Right atrium auricular region (tissue), 2 donors: Measurements from ENCODE around the gene HILPDA. TPM values are rescaled to one million over a fixed set of nuclear protein-coding genes. Genes with fewer than 3 reads are reported as not detected.

Experiments used
- DNase-seq: peaks from one replicate; pipeline ENCODE4 v3.0.0-alpha.2; 2019; ENCODE audit warnings: low spot score
- H3K27ac ChIP-seq, 2 donors: fragments of 200-600 bp; sonication (generic); 1 replicate in 1 of 2; 2 replicates in 1 of 2; pipeline ENCODE4 v1.5.1; 2016 to 2019
- H3K27me3 ChIP-seq, 2 donors: fragments of 200-600 bp; sonication (generic); one replicate each; pipeline versions ENCODE4 v1.5.1 to v1.6.0; 2017 to 2019
- H3K36me3 ChIP-seq: fragments of 200-600 bp; sonication (generic); one replicate; pipeline ENCODE4 v1.5.1; 2016
- H3K4me1 ChIP-seq, 2 donors: fragments of 200-600 bp; sonication (generic); one replicate each; pipeline versions ENCODE4 v1.5.1 to v1.6.0; 2017 to 2019
- H3K4me3 ChIP-seq, 2 donors: fragments of 200-600 bp; sonication (generic); 1 replicate in 1 of 2; 2 replicates in 1 of 2; pipeline ENCODE4 v1.5.1; 2017 to 2019; ENCODE audit warnings: mild to moderate bottlenecking in 1 of 2, moderate library complexity in 1 of 2
- H3K9me3 ChIP-seq, 2 donors: fragments of 200-600 bp; sonication (generic); one replicate each; pipeline ENCODE4 v1.5.1; 2019
- CTCF ChIP-seq, 2 donors: fragments of 200-600 bp; sonication (generic); IDR thresholded peaks; one replicate each; pipeline ENCODE4 v1.5.1; 2019; ENCODE audit warnings: antibody characterized with exemption in 2 of 2
- total RNA-seq, 2 donors: library from RNA; depleted of rRNA; stranded (reverse); fragments of >200 nt; gene quantifications; one replicate each; pipeline ENCODE4 v1.1.0, GENCODE V29; 2016

Gene HILPDA
- total RNA-seq, 2 donors from 2014 or later: 4.2 to 7.4 TPM

GRCh38 chr7:128434413-128435326 lies 21.0 kb upstream of the HILPDA start:
- Histone ChIP-seq H3K9me3 (no peaks in the 10 kb centered on the region), H3K27me3 (no peaks in the 10 kb centered on the region), H3K36me3 (no peaks in the 10 kb centered on the region), H3K4me3 (no peak overlapping the region), H3K4me1 (no peaks in the 10 kb centered on the region), H3K27ac (no peak overlapping the region)
- no peak for TF ChIP-seq CTCF (IDR thresholded peaks at IDR 0.05)
- DNase-seq: no peak

DNA sequence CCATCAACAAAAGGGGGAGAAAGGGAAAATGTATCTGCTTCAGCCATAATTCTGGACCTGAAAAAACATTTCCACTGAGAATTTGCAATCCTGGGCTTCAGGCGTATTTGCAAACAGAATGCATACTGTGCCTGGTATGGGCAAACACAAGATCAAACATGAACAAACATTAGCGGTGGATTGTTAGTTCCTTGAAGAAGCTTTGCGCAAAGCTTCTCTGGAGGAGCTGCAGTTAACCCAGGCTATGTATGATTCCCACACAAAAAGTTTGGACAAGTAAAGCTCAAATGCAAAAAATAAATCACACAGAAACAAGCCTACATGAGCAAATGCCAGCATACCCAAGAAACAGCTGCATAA lies 20.4 kb upstream of the HILPDA start:
- H3K36me3 ChIP-seq: no peaks in the 10 kb centered on the region

DNA sequence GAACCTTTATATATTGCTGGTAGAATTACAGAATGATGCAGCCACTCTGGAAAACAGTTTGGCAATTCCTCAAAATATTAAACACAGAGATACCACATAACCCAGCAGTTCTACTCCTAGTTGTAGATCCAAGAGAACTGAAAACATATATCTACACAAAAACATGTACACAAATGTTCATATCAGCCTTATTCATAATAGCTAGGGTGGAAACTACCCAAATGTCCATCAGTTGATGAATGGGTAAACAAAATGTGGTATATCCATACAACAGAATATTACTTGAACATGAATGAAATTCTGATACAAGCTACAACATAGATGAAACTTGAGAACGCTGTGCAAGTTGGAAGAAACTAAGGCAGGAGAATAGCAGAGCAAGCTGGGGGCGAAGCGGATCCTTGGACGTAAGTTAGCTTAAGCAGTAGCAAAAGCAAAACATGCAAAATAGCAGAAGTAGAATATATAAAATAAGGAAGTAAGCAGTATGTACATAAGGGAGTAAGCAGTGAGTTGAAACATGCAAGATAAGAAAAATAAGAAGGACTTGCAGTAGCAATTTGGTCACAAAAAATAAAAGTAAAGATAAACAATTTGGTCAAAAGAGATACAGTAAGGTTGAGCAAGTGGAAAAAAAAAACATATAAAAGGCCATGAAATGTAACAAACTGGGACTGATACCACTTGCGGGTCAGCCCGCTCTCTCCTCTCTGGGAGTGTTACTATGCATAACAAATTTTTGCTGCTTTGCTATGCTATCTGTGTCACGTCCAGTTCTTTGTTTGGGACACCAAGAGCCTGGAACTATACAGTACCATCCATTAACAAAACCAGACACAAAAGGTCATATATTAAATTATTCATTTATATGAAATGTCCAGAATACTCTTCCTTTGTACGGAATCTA lies 18.0 kb upstream of the HILPDA start:
- H3K9me3 ChIP-seq: no peaks in the 10 kb centered on the region
- no peak overlapping the region for H3K4me3 ChIP-seq
- no peak overlapping the region for H3K27ac ChIP-seq
- H3K36me3 ChIP-seq: no peaks in the 10 kb centered on the region
- no peak for DNase-seq
- no peaks in the 10 kb centered on the region for H3K27me3 ChIP-seq
- TF ChIP-seq CTCF (IDR thresholded peaks at IDR 0.05): no peak
- H3K4me1 ChIP-seq: no peaks in the 10 kb centered on the region

More for the DNA sequence above, 20.4 kb upstream of the HILPDA start:
- no peaks in the 10 kb centered on the region for H3K4me1 ChIP-seq
- no peaks in the 10 kb centered on the region for H3K9me3 ChIP-seq
- no peaks in the 10 kb centered on the region for H3K27me3 ChIP-seq
- DNase-seq: no peak
- TF ChIP-seq CTCF (IDR thresholded peaks at IDR 0.05): no peak
- no peak overlapping the region for H3K4me3 ChIP-seq
- no peak overlapping the region for H3K27ac ChIP-seq

DNA sequence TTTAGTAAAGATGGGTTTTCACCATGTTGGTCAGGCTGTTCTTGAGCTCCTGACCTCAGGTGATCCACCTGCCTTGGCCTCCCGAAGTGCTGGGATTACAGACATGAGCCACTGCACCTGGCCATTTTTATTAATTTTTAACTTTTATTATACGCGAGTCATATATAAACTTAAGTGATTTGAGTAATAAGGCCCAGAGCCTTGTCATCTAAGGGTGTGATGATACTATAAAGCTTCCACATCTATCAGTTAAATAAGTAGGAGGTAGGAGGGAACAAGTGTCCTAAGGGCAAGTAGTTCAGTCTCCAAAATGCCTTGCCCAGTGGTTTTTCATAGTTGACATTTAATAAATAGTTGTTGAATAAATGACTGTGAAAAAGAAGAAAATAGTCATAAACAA lies 13.3 kb upstream of the HILPDA start:
- no peaks in the 10 kb centered on the region for H3K4me1 ChIP-seq
- H3K36me3 ChIP-seq: no peaks in the 10 kb centered on the region
- no peaks in the 10 kb centered on the region for H3K27me3 ChIP-seq
- H3K27ac ChIP-seq: no peak overlapping the region
- no peaks in the 10 kb centered on the region for H3K9me3 ChIP-seq
- no peak overlapping the region for H3K4me3 ChIP-seq
- no peak for DNase-seq
- no peak for TF ChIP-seq CTCF (IDR thresholded peaks at IDR 0.05)

GRCh38 chr7:128443831-128444600 lies 11.7 kb upstream of the HILPDA start:
- Histone ChIP-seq H3K27ac (no peak overlapping the region), H3K4me3 (no peak overlapping the region), H3K4me1 (no peaks in the 10 kb centered on the region), H3K27me3 (no peaks in the 10 kb centered on the region), H3K9me3 (no peaks in the 10 kb centered on the region), H3K36me3 (no peaks in the 10 kb centered on the region)
- DNase-seq: no peak
- no peak for TF ChIP-seq CTCF (IDR thresholded peaks at IDR 0.05)
